AG04450 (cell line): ENCODE measurements around the gene IRX3. TPM values are rescaled to one million over a fixed set of nuclear protein-coding genes. Genes with fewer than 3 reads are reported as not detected.

ENCODE experiments used
- CTCF ChIA-PET: fragments of 300-600, 350-600 bp; formaldehyde crosslinking; extraction: SDS; loops from one replicate; lab custom pipeline; 2022; ENCODE audit warnings: antibody characterized with exemption, inconsistent platforms; lab: Charles Lee
- POLR2A ChIA-PET: fragments of 350-600 bp; formaldehyde crosslinking; extraction: SDS; loops from one replicate; lab custom pipeline; 2021; ENCODE audit warnings: antibody characterized with exemption, inconsistent platforms; lab: Yijun Ruan, JAX
- DNase-seq: peaks from one replicate; pipeline ENCODE4 v3.0.0-alpha.2; 2011; ENCODE audit warnings: low read depth, low spot score
- H3K27ac ChIP-seq: one replicate; pipeline ENCODE4 v1.5.1; 2012; ENCODE audit warnings: low read depth, low read length, control low read depth
- H3K27me3 ChIP-seq: one replicate; pipeline ENCODE4 v1.6.0; 2012; ENCODE audit warnings: low read length; ENCODE audit not compliant: control insufficient read depth, insufficient read depth
- H3K4me3 ChIP-seq: 2 replicates; pipeline ENCODE4 v1.5.1; 2011; ENCODE audit warnings: mild to moderate bottlenecking, low read depth, low read length, control low read depth
- H3K9me3 ChIP-seq: 2 replicates; pipeline ENCODE4 v1.5.1; 2012; ENCODE audit warnings: low read length; ENCODE audit not compliant: control insufficient read depth, insufficient read depth
- polyA plus RNA-seq: library from polyadenylated mRNA; depleted of rRNA; stranded (reverse); fragments of >200 nt; gene quantifications from 2 replicates; pipeline ENCODE4 v1.2.3, GENCODE V29; 2011
- TF ChIP-seq, protein P1 (sequence below): IDR thresholded peaks from 2 replicates; pipeline ENCODE4 v1.5.1; 2011; ENCODE audit warnings: low read depth, low read length, control low read depth, inconsistent platforms

Gene IRX3
- polyA plus RNA-seq, 1 experiment: not detected

DNA sequence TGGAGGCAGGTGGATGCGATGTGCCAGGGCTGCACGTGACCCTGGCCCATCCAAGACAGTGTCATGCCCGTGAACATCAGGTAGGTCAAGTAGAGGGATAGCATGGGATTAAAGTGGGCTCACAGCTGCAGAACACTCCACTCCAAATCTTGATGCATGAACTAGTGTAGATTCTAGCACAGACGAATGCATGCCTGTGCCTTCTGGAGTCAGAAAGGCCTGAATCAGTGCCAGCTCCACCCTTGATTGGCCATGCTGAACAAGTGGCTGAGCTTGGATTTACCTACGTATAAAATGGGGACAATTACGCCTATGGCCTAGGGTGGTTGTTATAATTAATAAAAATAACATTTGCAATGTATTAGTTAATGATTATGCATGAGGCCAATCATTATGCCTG is 10.6 kb downstream of the IRX3 start:
- Histone ChIP-seq H3K27me3 (peaks cover 9% of the 10 kb centered on the region), H3K27ac (no peak overlapping the region), H3K4me3 (no peak overlapping the region), H3K9me3 (no peaks in the 10 kb centered on the region)
- ChIA-PET POLR2A (no interaction called here), CTCF (no interaction called here)
- TF ChIP-seq, protein P1, sequence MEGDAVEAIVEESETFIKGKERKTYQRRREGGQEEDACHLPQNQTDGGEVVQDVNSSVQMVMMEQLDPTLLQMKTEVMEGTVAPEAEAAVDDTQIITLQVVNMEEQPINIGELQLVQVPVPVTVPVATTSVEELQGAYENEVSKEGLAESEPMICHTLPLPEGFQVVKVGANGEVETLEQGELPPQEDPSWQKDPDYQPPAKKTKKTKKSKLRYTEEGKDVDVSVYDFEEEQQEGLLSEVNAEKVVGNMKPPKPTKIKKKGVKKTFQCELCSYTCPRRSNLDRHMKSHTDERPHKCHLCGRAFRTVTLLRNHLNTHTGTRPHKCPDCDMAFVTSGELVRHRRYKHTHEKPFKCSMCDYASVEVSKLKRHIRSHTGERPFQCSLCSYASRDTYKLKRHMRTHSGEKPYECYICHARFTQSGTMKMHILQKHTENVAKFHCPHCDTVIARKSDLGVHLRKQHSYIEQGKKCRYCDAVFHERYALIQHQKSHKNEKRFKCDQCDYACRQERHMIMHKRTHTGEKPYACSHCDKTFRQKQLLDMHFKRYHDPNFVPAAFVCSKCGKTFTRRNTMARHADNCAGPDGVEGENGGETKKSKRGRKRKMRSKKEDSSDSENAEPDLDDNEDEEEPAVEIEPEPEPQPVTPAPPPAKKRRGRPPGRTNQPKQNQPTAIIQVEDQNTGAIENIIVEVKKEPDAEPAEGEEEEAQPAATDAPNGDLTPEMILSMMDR: no peak
- DNase-seq: no peak

DNA sequence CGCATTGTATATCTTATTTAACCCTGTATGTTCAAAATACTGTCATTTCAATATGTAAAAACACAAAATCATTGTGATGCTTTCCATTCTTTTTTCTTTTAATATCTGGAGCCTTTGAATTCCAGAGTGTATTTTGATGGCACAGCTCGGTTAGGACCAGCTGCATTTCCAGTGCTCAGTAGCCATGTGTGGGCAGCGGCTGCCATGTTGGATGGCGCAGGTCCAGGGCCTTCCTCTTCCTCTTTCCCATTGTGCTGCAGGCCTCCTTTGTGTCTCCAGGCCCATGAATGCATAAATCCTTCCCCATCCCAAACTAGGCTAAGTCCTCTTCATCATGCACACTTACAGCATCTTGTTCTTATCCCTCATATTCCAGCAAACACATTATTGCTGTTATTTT is 13.0 kb downstream of the IRX3 start:
- DNase-seq: no peak
- ChIA-PET CTCF (no interaction called here), POLR2A (no interaction called here)
- peaks cover 2% of the 10 kb centered on the region for H3K27me3 ChIP-seq
- H3K4me3 ChIP-seq: no peak overlapping the region
- H3K27ac ChIP-seq: no peak overlapping the region
- H3K9me3 ChIP-seq: no peaks in the 10 kb centered on the region
- TF ChIP-seq, protein P1: no peak

DNA sequence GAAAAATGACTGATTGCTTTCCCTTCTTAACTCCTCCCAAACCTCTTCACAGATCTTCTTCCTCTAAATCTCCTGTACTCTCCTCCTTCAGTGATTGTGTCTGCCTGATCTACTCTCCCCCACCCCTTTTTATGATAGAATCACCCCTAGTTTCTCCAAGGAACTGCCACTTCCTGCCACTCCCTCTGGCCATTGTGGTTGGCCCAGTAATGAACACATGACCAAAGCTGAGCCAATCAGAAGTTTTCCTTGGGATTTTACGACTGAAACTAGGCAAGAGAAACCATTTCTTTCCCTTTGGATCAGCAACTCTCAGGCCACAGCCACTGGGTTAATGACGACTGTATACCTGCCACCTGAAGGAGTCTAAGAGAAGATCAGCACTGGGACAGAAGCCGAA is 15.9 kb downstream of the IRX3 start:
- no peaks in the 10 kb centered on the region for H3K9me3 ChIP-seq
- DNase-seq: no peak
- CTCF ChIA-PET: no interaction called here
- H3K27me3 ChIP-seq: no peaks in the 10 kb centered on the region
- H3K27ac ChIP-seq: no peak overlapping the region
- TF ChIP-seq, protein P1: no peak
- H3K4me3 ChIP-seq: no peak overlapping the region
- POLR2A ChIA-PET: no interaction called here

DNA sequence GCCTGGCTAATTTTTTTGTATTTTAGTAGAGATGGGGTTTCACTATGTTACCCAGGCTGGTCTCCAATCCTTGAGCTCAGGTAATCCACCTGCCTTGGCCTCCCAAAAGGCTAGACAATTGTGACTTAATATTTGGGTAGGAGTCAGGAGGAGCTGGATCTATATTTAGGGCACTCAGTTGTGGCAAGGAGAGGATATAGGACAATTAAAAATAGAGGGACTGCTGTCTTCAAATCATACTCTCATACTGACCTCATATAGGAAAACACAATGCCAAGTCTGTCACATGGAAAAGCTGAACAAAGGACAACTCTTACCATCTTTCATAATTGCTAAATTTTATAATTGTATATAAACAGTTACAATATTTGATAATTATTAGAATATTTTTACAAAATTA is 17.1 kb downstream of the IRX3 start:
- Histone ChIP-seq H3K4me3 (no peak overlapping the region), H3K27ac (no peak overlapping the region), H3K9me3 (no peaks in the 10 kb centered on the region), H3K27me3 (no peaks in the 10 kb centered on the region)
- CTCF ChIA-PET: no interaction called here
- TF ChIP-seq, protein P1: no peak
- DNase-seq: no peak
- POLR2A ChIA-PET: no interaction called here

DNA sequence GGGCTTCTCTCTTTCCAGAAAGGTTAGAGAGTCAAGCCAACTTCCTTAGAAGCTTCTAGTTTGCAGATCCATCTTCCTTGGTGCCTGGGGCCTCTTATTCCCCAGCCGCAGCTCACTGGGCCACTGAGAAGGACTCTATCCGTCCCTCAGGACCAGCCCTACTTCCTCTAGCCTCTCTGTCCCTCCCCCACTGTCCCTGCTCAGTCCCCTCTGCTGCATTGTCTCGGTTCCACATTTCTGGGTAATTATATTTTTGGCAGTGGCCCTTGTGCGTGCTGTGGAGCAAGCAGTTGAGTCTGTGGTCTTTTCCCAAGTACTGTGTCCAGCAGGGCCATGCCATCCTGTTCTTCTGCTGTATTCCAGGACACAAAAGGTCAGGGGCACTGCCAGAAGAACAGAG is 17.8 kb downstream of the IRX3 start:
- Histone ChIP-seq H3K27me3 (no peaks in the 10 kb centered on the region), H3K9me3 (no peaks in the 10 kb centered on the region), H3K27ac (no peak overlapping the region), H3K4me3 (no peak overlapping the region)
- CTCF ChIA-PET: no interaction called here
- DNase-seq: no peak
- TF ChIP-seq, protein P1: no peak
- POLR2A ChIA-PET: no interaction called here
